GM21723 (cell line): ENCODE data around the gene ZCCHC7.

Experiments used
- ATAC-seq: cut with Tn5 transposase; IDR thresholded peaks from one replicate; pipeline ENCODE4 v1.9.1; 2021; ENCODE audit warnings: mild to moderate bottlenecking, moderate library complexity; ENCODE audit not compliant: unreplicated experiment

Gene ZCCHC7

DNA sequence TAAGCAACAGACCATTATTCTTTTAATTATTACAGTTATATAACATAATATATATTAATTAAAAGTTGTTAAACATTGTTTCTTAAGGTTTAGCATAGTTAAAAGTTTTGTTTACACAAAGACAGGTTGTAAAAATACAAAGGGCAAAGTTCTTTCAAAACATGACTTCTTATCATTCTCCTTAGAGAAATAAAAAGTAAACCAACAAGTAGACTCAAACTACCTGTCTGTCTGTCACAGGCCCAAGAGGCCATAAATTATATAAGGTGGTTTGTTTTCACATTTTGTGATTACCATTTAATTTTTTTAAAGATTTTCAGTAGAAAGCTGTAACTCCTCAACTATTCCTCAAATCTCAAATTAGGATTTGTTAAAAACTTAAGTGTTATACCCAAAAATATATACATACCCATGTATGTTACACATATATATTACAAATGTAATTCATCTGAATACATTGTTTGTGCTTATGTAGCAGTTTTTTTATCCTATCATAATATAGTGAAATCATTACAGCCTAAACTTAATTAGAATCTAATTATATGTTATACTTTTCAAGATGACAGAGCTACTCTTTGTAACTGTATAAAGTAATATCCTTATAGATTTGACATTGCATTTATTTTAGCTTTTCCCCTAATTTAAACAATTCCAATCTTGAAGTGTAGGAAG lies 208.3 kb downstream of the ZCCHC7 start:
- no peak for ATAC-seq

GRCh38 chr9:37329576-37329975 lies 209.2 kb downstream of the ZCCHC7 start:
- no peak for ATAC-seq

DNA sequence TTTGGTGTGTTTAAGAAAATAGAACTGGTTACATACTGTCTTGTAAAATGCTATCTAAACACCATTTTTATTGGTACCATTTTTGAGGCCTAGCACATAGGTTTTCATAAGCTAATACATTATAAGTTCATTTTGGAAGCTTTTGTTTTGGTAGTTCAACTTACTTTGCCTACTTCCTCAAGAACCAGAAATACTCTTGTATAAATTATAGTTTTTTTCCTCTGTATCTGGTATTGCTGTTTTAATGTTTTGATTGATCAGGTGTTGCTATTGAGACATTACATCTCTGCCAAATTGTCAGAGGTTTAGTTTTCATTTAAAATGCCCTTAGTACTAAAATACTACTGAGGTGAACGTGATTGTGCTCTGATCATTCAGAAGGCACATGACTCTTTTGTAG lies 211.5 kb downstream of the ZCCHC7 start:
- ATAC-seq = no peak

GRCh38 chr9:37332578-37332977 lies 212.2 kb downstream of the ZCCHC7 start:
- no peak for ATAC-seq

GRCh38 chr9:37333288-37333687 lies 212.9 kb downstream of the ZCCHC7 start:
- no peak for ATAC-seq

DNA sequence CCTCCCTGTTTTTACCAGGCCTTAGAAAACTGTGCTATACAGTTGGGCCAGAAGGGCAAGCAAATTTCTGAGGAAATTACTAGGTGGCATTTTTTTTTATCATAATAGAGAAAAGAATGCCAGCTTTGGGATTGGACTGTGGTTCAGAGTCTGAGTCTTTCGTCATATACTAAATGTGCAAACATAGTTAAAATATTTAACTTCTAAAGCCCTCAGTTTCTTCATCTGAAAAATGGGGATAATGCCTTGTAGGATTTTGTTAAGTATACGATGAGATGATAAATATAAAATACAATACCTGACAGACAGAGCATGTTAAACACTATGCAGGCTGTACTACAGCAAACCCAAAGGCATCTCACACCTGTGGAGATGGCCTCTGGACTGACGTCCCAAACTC lies 214.9 kb downstream of the ZCCHC7 start:
- no peak for ATAC-seq

- ATAC-seq = no peak
These were observed 215.8 kb downstream of the ZCCHC7 start for GRCh38 chr9:37336150-37336549.

DNA sequence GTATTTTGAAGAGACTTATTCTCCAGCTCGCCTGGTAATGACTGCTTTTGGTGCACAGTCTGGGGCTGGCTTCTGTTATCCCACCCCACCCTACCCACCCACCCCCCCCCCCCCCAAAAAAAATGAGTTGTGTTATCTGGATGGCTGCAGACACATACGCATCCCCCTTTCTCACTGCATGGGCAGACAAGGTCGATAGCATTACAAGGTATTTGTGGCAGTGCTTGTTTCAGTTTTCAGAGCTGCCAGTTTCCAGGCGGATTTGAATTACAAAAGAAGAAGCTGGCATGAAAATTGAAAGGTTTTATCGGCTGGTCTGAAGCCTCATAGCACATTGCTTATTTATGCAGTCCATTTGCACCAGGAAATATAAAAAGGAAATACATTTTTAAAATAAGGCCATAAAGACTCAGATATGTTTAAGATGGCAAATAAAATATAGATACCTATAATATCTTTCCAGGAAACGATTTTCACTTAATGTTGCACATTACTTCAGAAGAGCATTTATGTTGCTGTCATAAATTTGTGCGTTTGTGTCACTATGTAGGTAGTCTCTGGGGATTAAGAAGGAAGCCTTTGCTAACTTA lies 217.0 kb downstream of the ZCCHC7 start:
- no peak for ATAC-seq

- ATAC-seq = no peak
These were observed 217.8 kb downstream of the ZCCHC7 start for GRCh38 chr9:37338218-37338617.

- ATAC-seq = no peak
These were observed 219.5 kb downstream of the ZCCHC7 start for GRCh38 chr9:37339923-37340322.

- ATAC-seq = no peak
These were observed 220.6 kb downstream of the ZCCHC7 start for GRCh38 chr9:37340961-37341360.

DNA sequence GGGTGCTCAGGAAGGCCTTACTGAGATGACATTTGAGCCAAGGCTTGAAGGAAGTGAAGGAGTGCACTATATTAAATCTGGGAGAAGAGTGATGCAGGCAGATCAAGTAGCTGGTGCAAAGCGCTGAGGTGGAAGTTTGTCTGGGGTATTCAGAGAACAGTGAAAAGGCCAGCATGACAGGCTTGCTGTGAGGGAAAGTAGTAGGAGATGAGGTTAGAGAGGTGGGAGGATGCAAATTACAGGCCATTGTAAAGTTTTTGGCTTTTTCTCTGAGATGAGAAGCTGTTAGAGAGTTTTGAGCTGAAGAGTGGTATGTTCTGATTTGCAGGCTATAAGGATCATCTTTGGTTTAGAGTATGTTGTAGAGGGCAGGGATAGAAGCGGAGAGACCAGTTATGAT lies 221.3 kb downstream of the ZCCHC7 start:
- no peak for ATAC-seq

GRCh38 chr9:37342493-37342892 lies 222.1 kb downstream of the ZCCHC7 start:
- no peak for ATAC-seq

DNA sequence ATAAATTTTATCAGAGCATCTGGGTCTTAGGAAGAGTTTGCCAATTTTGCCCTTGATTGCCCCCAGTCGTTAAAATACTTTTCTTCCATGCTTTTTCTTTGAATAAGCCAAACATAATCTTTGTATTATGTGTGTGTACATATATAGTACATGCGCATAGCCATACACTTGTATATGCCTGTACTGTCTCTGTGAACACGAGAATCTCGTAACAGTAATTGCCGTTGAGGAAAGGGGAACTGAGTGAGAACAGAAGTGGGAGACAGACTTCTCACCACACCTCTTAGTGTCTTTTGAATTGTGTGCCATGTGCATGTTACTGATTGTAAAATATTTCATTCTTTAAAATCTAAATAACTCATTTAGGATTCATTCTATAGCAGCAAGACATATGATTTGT lies 222.5 kb downstream of the ZCCHC7 start:
- no peak for ATAC-seq

DNA sequence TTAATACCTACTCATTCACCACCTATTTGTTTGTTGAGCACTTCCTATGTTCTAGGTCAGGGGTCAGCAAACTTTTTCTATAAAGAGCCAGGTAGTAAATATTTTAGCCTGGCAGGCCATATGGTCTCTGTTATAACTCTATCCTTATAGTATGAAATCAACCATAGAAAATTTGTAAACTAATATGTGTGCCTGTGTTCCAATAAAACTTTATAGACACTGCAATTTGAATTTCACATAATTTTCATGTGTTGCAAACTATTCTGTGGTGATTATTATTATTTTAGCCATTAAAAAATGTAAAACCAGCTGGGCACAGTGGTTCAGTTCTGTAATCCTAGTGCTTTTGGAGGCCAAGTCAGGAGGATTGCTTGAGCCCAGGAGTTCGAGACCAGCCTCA lies 223.3 kb downstream of the ZCCHC7 start:
- ATAC-seq = no peak

GRCh38 chr9:37345038-37345437 lies 224.7 kb downstream of the ZCCHC7 start:
- ATAC-seq = no peak

DNA sequence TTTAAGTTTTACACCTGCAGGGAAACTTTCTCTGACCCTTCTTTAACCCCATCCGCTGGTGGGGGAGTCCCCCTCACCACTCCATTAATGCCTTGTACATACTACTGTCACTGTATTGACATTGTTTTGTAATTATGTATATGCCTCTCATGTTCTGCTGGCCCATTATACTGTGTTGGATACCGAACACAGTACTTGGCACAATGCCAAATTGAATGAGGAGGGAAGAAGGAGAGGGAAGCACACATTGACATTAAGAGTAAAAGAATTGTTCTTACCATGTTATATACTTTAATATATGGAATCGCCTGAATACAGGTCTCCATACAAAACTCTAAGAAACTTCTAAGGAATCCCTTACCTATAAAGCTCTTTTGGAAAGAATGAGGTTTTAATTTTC lies 228.5 kb downstream of the ZCCHC7 start:
- ATAC-seq = no peak

DNA sequence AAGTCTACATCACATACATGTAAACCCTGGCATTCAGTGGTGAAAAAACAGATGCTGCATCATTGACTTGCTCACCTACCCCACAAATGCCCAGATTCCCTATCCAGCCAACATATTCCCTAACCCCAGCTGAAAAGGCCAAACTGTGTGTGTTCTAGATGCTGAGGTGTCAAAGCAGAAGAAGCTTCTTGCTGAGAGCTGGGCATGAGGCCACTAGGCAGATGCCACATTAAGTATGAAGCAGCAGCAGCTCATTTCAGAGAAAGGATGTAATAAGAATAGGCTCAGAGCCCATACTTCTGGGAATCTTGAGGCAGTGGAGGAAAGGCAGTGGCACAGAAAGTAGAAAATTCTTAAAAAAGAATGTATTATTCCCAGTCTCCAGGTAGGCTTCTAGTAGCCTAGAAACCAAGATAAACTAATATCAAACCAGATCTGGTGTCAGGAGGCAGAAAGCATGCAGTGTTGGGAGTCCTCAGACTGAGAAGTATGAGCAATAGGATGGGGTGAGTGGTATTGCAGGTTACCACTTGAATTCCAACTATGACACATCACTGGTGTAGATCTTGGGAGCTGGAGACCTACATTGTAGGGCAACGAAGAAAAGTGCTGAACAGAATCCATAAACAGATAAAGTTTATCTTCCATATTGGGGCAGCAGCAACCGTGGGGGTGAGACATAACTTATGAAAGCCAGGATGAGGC lies 230.3 kb downstream of the ZCCHC7 start:
- no peak for ATAC-seq

DNA sequence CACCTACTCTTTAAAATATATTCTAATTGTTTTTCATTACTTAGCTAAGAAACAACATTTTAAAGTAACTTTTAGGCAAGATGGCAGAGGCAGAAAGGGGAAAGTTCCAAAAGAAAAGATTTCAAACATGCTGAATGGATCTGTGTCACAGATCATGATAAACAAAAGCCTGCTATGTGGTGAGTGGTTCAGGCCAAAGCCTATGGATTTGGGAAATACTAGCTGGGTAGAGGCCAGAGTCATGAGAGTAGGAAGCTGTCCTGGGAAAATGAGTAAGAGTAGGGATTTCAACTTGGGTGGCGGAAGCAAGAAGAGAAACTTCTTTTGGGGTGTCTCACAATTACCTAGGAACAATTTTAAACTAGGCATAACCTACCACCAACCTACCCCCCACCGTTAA lies 233.4 kb downstream of the ZCCHC7 start:
- ATAC-seq = no peak

- no peak for ATAC-seq
These were observed 242.1 kb downstream of the ZCCHC7 start for GRCh38 chr9:37362430-37362829.

DNA sequence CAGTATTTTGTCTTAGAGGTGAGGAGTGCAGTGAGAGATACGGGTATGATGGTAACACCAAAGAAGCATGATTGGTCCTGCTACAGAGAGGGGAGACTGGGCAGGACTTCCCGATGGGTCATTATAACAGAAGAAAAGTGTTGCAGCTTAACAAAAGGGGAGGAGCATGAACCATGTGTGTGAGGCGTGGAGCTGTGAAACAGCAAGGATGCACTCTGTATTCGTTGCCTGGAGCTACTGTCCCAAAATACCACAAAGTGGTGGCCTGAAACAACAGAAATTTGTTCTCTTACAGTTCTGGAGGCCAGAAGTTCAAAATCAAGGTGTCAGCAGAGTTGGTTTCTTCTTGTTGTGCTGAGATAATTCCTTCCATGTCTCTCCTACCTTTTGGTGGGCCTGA lies 242.8 kb downstream of the ZCCHC7 start:
- no peak for ATAC-seq

DNA sequence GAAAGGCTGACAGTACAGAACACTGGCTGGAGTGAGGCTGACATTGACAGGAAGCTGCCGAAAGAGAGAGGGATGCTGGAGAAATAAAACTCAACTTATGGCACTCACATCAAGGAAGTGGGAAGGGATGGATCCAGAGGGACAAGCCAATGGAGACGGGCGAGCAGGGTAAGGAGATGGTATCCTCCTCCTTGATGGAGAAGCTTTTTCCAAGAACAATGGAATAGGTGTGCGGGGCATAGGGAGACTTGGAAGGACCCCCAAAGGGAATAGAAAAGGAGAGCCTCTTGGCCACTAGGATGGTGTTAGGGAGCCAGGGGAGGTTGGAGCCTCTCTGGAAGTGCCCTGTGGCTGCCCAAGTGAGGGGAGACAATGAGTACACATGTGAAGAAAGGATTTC lies 243.8 kb downstream of the ZCCHC7 start:
- no peak for ATAC-seq
